Calu3 (cell line): ENCODE measurements around the gene ETHE1. TPM values are rescaled to one million over a fixed set of nuclear protein-coding genes. Genes with fewer than 3 reads are reported as not detected.

Experiments used
- BruUV-seq: library from RNA; stranded (reverse); fragments of 400-500 nt; replicated peaks from 2 replicates; lab custom pipeline; 2021; lab: Mats Ljungman, UMichigan
- CTCF ChIA-PET: fragments of 300-600 bp; sonication (Branson Sonifier 250); formaldehyde crosslinking; loops from one replicate; lab custom pipeline; 2022; ENCODE audit warnings: antibody characterized with exemption; lab: Charles Lee
- DNase-seq: peaks from one replicate; pipeline ENCODE4 v3.0.0; 2022
- H3K27ac Mint-ChIP-seq: one replicate; pipeline ENCODE4 v1.8.0; 2022; ENCODE audit warnings: mixed read lengths; ENCODE audit not compliant: unreplicated experiment
- H3K27me3 Mint-ChIP-seq: one replicate; pipeline ENCODE4 v1.8.0; 2022; ENCODE audit warnings: mixed read lengths; ENCODE audit not compliant: unreplicated experiment
- H3K36me3 Mint-ChIP-seq: one replicate; pipeline ENCODE4 v1.8.0; 2022; ENCODE audit warnings: mild to moderate bottlenecking, moderate library complexity, mixed read lengths; ENCODE audit not compliant: insufficient read depth, unreplicated experiment
- H3K4me1 Mint-ChIP-seq: one replicate; pipeline ENCODE4 v1.8.0; 2022; ENCODE audit warnings: mild to moderate bottlenecking, low read depth, mixed read lengths; ENCODE audit not compliant: unreplicated experiment
- H3K4me3 Mint-ChIP-seq: one replicate; pipeline ENCODE4 v1.8.0; 2022; ENCODE audit warnings: mild to moderate bottlenecking, low read depth, moderate library complexity, mixed read lengths; ENCODE audit not compliant: unreplicated experiment
- H3K9me3 Mint-ChIP-seq: one replicate; pipeline ENCODE4 v1.8.0; 2022; ENCODE audit warnings: low read depth, mixed read lengths; ENCODE audit not compliant: unreplicated experiment
- CTCF ChIP-seq: fragments of 200-600 bp; IDR thresholded peaks from one replicate; pipeline ENCODE4 v1.8.0; 2022; ENCODE audit warnings: antibody characterized with exemption; ENCODE audit not compliant: unreplicated experiment
- intact Hi-C: fragments of 100-400 bp; cut with micrococcal nuclease; formaldehyde crosslinking; loops from one replicate; pipeline ENCODE4 v1.10.0; 2022; ENCODE audit not compliant: unreplicated experiment
- total RNA-seq: library from RNA; stranded (reverse); gene quantifications from 2 replicates; pipeline ENCODE4 v1.2.3, GENCODE V29; 2022

The ETHE1 gene
- total RNA-seq, 1 experiment from 2014 or later = 44.8 TPM

GRCh38 chr19:43476606-43477005 is 50.4 kb downstream of the ETHE1 start:
- H3K9me3 Mint-ChIP-seq = no peaks in the 10 kb centered on the region
- no TSS peak for BruUV-seq
- H3K27ac Mint-ChIP-seq = no peak overlapping the region
- DNase-seq = no peak
- CTCF ChIA-PET = interaction anchor here (0.8 to 1.0 kb wide), 2 partner anchors 13 to 30 kb away, joined by 3 read pairs; no protein-coding TSS in a partner anchor
- peaks cover 28% of the 10 kb centered on the region for H3K4me1 Mint-ChIP-seq
- no peak overlapping the region for H3K4me3 Mint-ChIP-seq
- H3K36me3 Mint-ChIP-seq = peaks cover 35% of the 10 kb centered on the region
- no peak for TF ChIP-seq CTCF
- intact Hi-C loops = no loop called here
- no peaks in the 10 kb centered on the region for H3K27me3 Mint-ChIP-seq

GRCh38 chr19:43474986-43475705 is 51.9 kb downstream of the ETHE1 start:
- no peak for TF ChIP-seq CTCF
- CTCF ChIA-PET = no interaction called here
- intact Hi-C loops = no loop called here
- peak; percentile 99 for DNase-seq
- Mint-ChIP-seq H3K4me1 (peaks cover 28% of the 10 kb centered on the region), H3K27ac (peak overlapping the region; percentile 94), H3K9me3 (no peaks in the 10 kb centered on the region), H3K4me3 (peak overlapping the region; percentile 86), H3K27me3 (no peaks in the 10 kb centered on the region), H3K36me3 (peaks cover 35% of the 10 kb centered on the region)
- no TSS peak for BruUV-seq

- CTCF ChIA-PET = no interaction called here
Observed at GRCh38 chr19:43474487-43474886, 52.5 kb downstream of the ETHE1 start.

GRCh38 chr19:43471091-43471490 is 55.9 kb downstream of the ETHE1 start:
- intact Hi-C loops = no loop called here
- no peak for DNase-seq
- CTCF ChIA-PET = interaction anchor here (0.6 kb wide), 1 partner anchor 11 kb away, joined by 5 read pairs; no protein-coding TSS in a partner anchor
- Mint-ChIP-seq H3K27me3 (no peaks in the 10 kb centered on the region), H3K27ac (no peak overlapping the region), H3K4me1 (peaks cover 48% of the 10 kb centered on the region), H3K9me3 (no peaks in the 10 kb centered on the region), H3K4me3 (no peak overlapping the region), H3K36me3 (peaks cover 33% of the 10 kb centered on the region)
- no TSS peak for BruUV-seq
- no peak for TF ChIP-seq CTCF

More at GRCh38 chr19:43474487-43474886, 52.5 kb downstream of the ETHE1 start:
- Mint-ChIP-seq H3K4me1 (peaks cover 28% of the 10 kb centered on the region), H3K36me3 (peaks cover 35% of the 10 kb centered on the region), H3K9me3 (no peaks in the 10 kb centered on the region), H3K27ac (peak overlapping the region; percentile 63), H3K4me3 (peak overlapping the region; percentile 86), H3K27me3 (no peaks in the 10 kb centered on the region)
- BruUV-seq = no TSS peak
- intact Hi-C loops = no loop called here
- no peak for DNase-seq
- no peak for TF ChIP-seq CTCF
